GM18511 (cell line): Measurements from ENCODE around the gene NNMT.

Experiments
- ATAC-seq: cut with Tn5 transposase; IDR thresholded peaks from one replicate; pipeline ENCODE4 v1.9.1; 2021; ENCODE audit warnings: mild to moderate bottlenecking, moderate library complexity; ENCODE audit not compliant: unreplicated experiment

The NNMT gene

GRCh38 chr11:114262681-114263512 is 33.3 kb upstream of the NNMT start:
- no peak for ATAC-seq

DNA sequence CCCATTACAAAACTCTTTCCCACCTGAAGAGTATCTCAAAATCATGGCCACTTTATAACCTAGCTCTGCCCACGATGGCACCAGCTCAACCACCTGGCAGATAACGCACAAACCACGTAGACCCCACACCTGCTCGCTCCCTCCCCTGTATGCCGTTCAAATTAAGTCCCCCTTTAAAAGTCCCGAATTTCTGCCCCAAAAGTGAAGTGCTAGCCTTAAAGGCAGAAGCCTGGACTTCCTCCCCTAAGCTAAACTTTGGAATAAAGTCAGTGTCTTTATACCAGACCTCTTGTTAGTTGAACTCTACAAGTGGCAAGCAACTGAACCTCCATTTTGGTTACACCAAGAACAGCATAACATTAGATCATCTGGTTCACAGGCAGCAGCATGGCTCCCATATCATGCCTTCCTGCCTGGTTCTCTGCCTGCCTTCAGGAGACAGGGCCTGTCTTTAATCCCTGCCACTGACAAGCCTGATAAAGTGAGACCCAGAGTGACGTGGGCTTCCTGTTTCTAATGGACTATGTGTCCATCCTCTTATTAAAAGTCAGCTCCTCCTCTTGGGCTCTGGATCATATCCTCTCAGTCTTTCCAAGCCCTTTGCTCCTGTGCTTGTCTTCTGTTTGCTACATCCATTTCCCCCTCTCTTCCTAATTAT is 32.6 kb upstream of the NNMT start:
- ATAC-seq: no peak

- ATAC-seq: no peak
These were observed 31.8 kb upstream of the NNMT start for GRCh38 chr11:114264381-114264780.

- ATAC-seq: no peak
These were observed 30.9 kb upstream of the NNMT start for GRCh38 chr11:114265122-114265878.

- no peak for ATAC-seq
These were observed 26.7 kb upstream of the NNMT start for GRCh38 chr11:114269498-114269897.

DNA sequence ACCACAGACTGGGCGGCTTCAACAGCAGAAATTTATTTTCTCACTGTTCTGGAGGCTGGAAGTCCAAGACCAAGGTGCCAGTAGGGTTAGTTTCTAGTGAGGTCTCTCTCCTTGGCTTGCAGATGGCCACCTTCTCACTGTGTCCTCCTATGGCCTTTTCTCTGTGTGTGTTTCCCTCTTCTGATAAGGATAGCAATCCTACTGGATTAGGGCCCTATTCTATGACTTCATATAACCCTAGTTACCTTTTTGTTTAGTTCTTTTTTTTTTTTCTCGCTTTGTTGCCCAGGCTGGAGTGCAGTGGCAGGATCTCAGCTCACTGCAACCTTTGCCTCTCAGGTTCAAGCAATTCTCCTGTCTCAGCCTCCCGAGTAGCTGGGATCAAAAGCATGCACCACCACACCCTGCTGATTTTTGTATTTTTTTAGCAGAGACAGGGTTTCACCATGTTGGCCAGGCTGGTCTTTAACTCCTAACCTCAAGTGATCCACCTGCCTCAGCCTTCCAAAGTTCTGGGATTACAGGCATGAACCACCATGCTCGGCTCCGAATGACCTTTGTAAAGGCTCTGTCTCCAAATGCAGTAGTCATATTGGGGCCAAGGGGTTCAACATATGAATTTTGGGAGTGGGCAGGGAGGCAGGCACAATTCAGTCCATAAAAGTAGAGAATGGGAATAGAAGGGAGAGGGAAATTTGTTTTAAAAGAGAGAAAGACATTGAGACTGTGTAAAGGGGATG is 25.5 kb upstream of the NNMT start:
- ATAC-seq: no peak

GRCh38 chr11:114271316-114271715 is 24.9 kb upstream of the NNMT start:
- no peak for ATAC-seq

- ATAC-seq: no peak
These were observed 23.9 kb upstream of the NNMT start for GRCh38 chr11:114272311-114272710.

- ATAC-seq: no peak
These were observed 23.1 kb upstream of the NNMT start for GRCh38 chr11:114273071-114273470.

DNA sequence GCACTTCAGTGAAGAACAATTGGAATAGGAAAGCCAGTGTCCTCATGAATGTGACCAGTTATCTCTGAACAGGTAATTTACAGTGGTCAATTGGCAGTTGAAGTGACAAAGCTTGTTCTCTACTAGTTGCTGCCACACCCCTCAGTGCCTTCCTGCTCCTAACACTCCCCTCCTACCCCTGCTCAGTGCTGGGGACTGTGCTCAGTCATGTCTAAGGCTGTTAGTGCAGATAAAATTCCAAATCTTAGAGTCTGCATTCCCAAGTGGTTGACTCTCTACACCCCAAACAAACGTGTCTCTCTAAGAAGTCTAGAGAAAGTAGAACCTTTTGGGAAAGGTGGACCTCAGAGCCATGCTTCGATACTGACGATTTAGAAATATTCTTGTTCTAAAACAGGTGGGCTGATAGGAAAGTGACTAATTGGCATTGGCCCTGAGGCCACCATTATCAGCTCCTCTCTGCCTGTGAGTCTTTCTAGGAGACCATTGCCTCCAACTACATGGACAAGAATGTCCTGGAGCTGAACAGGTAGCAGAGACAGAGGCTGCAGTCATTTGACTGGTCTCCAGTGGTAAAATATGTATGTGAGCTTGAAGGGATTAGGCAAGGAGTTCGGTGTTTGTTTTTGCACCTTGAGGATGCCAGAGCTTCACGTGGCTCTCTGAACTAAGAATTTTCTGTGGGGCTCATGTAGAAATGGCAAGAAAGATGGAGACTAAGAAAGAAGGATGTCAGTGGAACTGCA is 22.1 kb upstream of the NNMT start:
- no peak for ATAC-seq

DNA sequence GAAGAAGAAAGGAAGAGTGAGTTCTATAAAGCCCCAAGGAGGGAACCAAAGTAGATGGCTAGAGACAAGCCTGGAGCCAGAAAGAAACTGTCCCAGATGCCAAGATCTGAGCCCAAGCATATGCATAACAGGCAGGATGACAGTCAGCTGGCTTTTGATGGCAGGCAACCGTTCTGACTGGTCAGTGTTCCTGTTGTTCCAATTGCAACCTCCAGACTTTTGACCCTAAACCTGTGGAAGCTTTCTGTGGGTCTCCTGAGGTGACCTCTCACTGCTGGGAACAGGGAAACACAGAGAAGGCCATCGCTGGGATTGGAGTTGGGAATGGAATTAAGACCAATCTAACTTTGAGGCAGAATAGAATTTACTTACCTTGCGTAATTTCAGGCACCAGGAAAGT is 21.6 kb upstream of the NNMT start:
- ATAC-seq: no peak

DNA sequence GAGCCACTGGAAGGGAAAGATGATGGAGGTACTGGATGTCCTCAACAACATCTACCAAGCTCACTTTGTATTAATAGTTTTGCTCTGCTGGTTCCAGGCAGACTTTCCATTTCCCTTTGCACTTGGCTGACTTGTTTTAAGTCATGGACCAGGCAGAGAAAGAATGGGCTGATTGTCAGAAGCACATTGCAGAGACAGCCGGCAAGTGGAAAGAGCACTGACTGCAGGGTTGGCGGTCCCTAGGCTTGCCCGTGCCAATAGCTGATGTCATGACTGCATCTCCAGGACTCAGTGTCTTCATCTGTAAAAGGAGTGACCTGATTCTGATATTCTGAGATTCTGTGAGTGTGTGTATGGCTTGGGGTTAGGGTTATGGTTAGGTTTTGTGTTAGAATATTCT is 20.9 kb upstream of the NNMT start:
- ATAC-seq: no peak

DNA sequence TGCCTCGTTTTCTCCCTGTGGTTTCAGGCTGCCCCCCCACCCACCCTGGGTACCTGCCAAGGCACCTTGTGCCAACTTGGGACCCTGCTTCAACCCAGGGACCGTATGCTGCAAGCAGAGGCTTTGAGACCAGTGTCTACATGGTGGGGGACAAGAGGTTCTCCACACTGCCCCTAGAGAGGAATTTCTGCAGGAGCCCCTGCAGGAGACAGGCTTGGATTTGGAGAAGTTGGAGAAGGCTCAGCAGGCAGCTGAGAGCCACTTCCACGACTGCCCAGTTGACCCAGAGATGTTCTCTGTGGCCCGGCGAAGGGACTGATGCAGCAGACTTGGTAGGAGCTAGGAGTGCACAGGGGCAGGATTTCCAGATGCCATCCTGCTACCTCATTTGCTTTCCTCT is 20.1 kb upstream of the NNMT start:
- no peak for ATAC-seq

GRCh38 chr11:114277637-114278341 is 18.4 kb upstream of the NNMT start:
- ATAC-seq: no peak

- no peak for ATAC-seq
These were observed 17.7 kb upstream of the NNMT start for GRCh38 chr11:114278342-114279065.

DNA sequence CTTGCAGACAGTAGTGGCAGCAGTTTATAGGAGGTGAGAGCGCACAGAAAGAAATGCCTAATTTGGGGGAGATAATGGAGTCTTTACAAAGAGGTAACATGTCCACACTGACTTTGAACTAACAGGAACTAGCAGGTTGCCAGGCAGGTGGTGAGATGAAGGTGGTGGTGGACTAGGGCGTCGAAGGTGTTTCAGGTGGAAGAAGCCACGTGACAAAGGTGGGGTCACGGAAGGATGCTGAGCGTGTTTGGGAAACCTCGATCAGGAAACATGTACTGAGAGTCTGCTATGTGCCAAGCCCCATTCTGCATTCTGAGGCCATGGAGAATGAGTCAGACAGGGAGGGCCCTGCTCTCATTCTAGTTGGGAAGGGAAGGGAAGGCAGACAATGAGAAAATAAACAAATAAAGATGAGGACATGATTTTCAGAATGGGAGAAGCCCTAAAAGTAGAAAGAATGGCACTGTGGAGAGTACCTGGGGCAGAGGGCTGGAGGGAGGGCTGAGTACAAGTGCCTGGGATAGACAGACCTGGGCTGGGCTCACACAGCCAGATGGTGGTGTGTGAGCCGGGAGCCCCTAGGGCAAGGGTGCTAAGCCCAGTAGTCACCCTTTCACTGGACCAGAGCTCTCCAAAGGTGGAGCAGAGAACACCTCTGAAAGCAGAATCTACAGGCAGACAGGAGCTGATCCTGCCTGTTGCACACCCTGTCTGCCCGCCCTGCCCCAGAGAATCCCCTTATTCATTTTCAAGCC is 16.2 kb upstream of the NNMT start:
- ATAC-seq: no peak

GRCh38 chr11:114280696-114281095 is 15.5 kb upstream of the NNMT start:
- ATAC-seq: no peak

DNA sequence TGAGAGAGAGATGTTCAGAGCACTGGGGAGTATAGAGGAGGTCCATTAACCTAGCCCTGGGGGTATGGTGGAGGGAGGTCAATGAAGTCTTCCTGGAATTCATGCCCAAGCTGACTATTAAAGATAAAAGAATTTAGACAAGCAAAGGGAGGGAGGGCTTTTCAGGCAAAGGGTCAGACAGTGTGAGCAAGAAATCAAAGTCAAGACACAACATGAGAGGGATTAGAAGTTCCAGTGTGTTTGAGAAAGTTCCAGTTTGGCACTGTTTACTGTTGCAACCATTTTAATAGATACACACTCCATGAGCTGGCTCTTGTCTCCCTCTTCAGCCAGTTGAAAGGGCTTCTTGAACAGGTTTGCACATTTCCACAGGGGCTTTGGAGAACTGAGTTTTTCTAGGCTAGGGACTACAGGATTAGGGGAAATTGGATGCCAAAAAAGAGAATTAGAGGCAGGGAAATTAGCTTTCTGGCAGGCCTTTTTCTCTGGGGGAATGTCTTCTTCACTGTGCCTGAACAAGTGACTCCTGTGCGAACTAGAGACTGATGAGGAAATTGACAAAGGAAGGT is 14.7 kb upstream of the NNMT start:
- no peak for ATAC-seq
